Neural cell (in vitro differentiated cells): ENCODE data around the gene PAFAH1B1. TPM values are rescaled to one million over a fixed set of nuclear protein-coding genes. Genes with fewer than 3 reads are reported as not detected.
"Not testable (repeated sequence)": the region's sequence is repeated elsewhere in the genome, so short reads cannot be mapped to it uniquely, and the experiment has no call there.

Experiments used
- H2AFZ ChIP-seq: fragments of 200-600, 300-800 bp; sonication (generic), shearing (Covaris generic); 2 replicates; pipeline ENCODE4 v1.6.0; 2014; ENCODE audit warnings: low read depth, mild to moderate bottlenecking, antibody characterized with exemption, low read length, moderate library complexity
- H3F3A ChIP-seq: fragments of 200-600 bp; shearing (Covaris generic); 2 replicates; pipeline ENCODE4 v1.6.1; 2016; ENCODE audit warnings: mild to moderate bottlenecking, moderate library complexity, mixed read lengths, antibody characterized with exemption, low read length; ENCODE audit not compliant: insufficient read depth, poor library complexity, severe bottlenecking
- H3K27ac ChIP-seq: fragments of 200-600, 300-800 bp; sonication (generic), shearing (Covaris generic); 2 replicates; pipeline ENCODE4 v1.5.1; 2014; ENCODE audit warnings: mild to moderate bottlenecking, low read length, moderate library complexity
- H3K27me3 ChIP-seq: fragments of 300-800, 200-600 bp; sonication (generic), shearing (Covaris generic); 2 replicates; pipeline ENCODE4 v1.6.0; 2014; ENCODE audit warnings: mild to moderate bottlenecking, low read depth, low read length, moderate library complexity; ENCODE audit not compliant: insufficient read depth
- H3K36me3 ChIP-seq: fragments of 300-800, 200-600 bp; sonication (generic), shearing (Covaris generic); 2 replicates; pipeline ENCODE4 v1.5.1; 2014; ENCODE audit warnings: mild to moderate bottlenecking, antibody characterized with exemption, low read length, moderate library complexity; ENCODE audit not compliant: insufficient read depth
- H3K4me2 ChIP-seq: fragments of 300-800, 200-600 bp; sonication (generic), shearing (Covaris generic); 2 replicates; pipeline ENCODE4 v1.6.0; 2014; ENCODE audit warnings: mild to moderate bottlenecking, low read length
- H3K4me3 ChIP-seq: fragments of 300-800, 200-600 bp; sonication (generic), shearing (Covaris generic); 2 replicates; pipeline ENCODE4 v1.5.1; 2014; ENCODE audit warnings: mild to moderate bottlenecking, low read length, moderate library complexity
- H3K79me2 ChIP-seq: fragments of 200-600 bp; shearing (Covaris generic); replicated peaks from 2 replicates; pipeline ENCODE4 v1.6.0; 2014; ENCODE audit warnings: mild to moderate bottlenecking, low read length, moderate library complexity; ENCODE audit not compliant: insufficient read depth
- H3K9ac ChIP-seq: fragments of 300-800, 200-600 bp; sonication (generic), shearing (Covaris generic); 2 replicates; pipeline ENCODE4 v1.6.1; 2016; ENCODE audit warnings: mild to moderate bottlenecking, low read length, mixed read lengths
- H3K9me2 ChIP-seq: fragments of 200-600 bp; shearing (Covaris generic); 2 replicates; pipeline ENCODE4 v1.6.1; 2016; ENCODE audit warnings: mild to moderate bottlenecking, low read length, mixed read lengths; ENCODE audit not compliant: insufficient read depth
- H3K9me3 ChIP-seq: fragments of 200-600, 300-800 bp; sonication (generic), shearing (Covaris generic); 2 replicates; pipeline ENCODE4 v1.6.1; 2016; ENCODE audit warnings: mild to moderate bottlenecking, mixed run types, low read length, moderate library complexity, mixed read lengths
- H4K20me1 ChIP-seq: fragments of 200-600 bp; shearing (Covaris generic); 2 replicates; pipeline ENCODE4 v1.6.1; 2016; ENCODE audit warnings: mild to moderate bottlenecking, mixed run types; ENCODE audit not compliant: insufficient read depth
- EP300 ChIP-seq: fragments of 450-650 bp; conservative IDR thresholded peaks from 2 replicates; pipeline ENCODE4 v1.6.1; 2014; ENCODE audit warnings: antibody characterized with exemption, mild to moderate bottlenecking, moderate library complexity; ENCODE audit not compliant: poor library complexity, severe bottlenecking
- EZH2 ChIP-seq: fragments of 200-600, 300-800 bp; shearing (Covaris generic), sonication (generic); IDR thresholded peaks from 2 replicates; pipeline ENCODE4 v1.6.1; 2014; ENCODE audit warnings: antibody characterized with exemption, low read length, borderline replicate concordance, mild to moderate bottlenecking; ENCODE audit not compliant: insufficient read depth, poor library complexity, severe bottlenecking
- POLR2AphosphoS5 ChIP-seq: IDR thresholded peaks from 2 replicates; pipeline ENCODE4 v1.6.1; 2012
- RAD21 ChIP-seq: fragments of 450-650 bp; conservative IDR thresholded peaks from 2 replicates; pipeline ENCODE4 v1.6.1; 2014; ENCODE audit warnings: antibody characterized with exemption, mild to moderate bottlenecking, moderate library complexity
- polyA plus RNA-seq: library from polyadenylated mRNA; depleted of rRNA; stranded (reverse); fragments of >200 nt; gene quantifications from 2 replicates; pipeline ENCODE4 v1.2.3, GENCODE V29; 2014
- TF ChIP-seq, protein P1 (sequence below): fragments of 450-650 bp; IDR thresholded peaks from 2 replicates; pipeline ENCODE4 v1.5.1; 2014; ENCODE audit warnings: antibody characterized with exemption, mild to moderate bottlenecking, moderate library complexity; ENCODE audit not compliant: poor library complexity, severe bottlenecking

PAFAH1B1 gene
- polyA plus RNA-seq, 1 donor from 2014 or later = 305 TPM

DNA sequence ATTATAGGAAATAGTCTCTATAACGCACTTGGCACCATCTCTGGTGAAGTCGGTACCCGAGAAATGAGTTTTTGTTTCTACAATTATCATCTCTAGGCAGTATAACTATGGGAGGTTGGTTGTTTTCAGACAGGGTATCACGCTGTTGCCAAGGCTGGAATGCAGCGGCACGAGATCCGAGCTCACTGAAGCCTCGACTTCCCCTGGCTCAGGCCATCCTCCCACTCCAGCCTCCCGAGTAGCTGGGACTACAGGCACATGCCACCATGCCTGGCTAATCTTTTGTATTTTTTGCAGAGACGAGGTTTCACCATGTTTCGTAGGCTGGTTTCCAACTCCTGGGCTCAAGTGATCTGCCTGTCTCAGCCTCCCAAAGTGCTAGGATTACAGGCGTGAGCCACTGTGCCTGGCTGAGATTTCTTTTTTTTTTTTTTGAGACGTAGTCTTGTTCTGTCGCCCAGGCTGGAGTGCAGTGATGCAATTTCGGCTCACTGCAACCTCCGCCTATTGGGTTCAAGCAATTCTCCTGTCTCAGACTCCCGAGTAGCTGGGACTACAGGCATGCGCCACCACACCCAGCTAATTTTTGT lies 105.9 kb downstream of the PAFAH1B1 start:
- not testable (repeated sequence) for H3F3A ChIP-seq, H3K9ac ChIP-seq, H3K9me3 ChIP-seq, H3K9me2 ChIP-seq, H4K20me1 ChIP-seq, H3K4me3 ChIP-seq, H3K36me3 ChIP-seq, H2AFZ ChIP-seq, H3K4me2 ChIP-seq, H3K27ac ChIP-seq, H3K79me2 ChIP-seq, H3K27me3 ChIP-seq

DNA sequence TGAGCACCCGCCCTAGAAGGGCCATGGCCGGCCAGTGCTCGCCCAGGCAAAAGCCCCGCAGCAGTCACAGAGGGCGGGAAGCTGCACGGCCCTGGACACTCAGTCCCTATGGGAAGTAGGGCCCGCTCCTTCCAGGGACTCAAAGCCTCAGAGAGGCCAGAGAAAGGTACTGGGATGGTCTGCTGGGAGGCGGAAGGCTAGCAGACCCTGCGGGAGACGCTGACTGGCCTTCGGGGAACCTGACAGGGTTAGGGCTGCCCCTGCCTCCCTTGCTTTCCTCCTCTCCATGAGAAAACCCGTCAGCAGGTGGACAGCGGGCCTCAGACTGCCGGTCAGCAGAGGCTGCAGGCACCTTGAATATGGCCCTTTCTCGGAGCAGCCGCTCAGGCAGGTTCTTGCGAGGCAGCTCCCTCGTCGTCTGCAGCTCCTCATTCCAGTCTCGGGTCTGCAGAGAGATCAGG lies 106.6 kb downstream of the PAFAH1B1 start:
- H3K79me2 ChIP-seq = no peaks in the 10 kb centered on the region
- TF ChIP-seq, protein P1, sequence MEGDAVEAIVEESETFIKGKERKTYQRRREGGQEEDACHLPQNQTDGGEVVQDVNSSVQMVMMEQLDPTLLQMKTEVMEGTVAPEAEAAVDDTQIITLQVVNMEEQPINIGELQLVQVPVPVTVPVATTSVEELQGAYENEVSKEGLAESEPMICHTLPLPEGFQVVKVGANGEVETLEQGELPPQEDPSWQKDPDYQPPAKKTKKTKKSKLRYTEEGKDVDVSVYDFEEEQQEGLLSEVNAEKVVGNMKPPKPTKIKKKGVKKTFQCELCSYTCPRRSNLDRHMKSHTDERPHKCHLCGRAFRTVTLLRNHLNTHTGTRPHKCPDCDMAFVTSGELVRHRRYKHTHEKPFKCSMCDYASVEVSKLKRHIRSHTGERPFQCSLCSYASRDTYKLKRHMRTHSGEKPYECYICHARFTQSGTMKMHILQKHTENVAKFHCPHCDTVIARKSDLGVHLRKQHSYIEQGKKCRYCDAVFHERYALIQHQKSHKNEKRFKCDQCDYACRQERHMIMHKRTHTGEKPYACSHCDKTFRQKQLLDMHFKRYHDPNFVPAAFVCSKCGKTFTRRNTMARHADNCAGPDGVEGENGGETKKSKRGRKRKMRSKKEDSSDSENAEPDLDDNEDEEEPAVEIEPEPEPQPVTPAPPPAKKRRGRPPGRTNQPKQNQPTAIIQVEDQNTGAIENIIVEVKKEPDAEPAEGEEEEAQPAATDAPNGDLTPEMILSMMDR = no peak
- H3K9me3 ChIP-seq = no peaks in the 10 kb centered on the region
- no peak overlapping the region for H3K4me2 ChIP-seq
- H3K4me3 ChIP-seq = no peak overlapping the region
- no peak overlapping the region for H2AFZ ChIP-seq
- no peaks in the 10 kb centered on the region for H3F3A ChIP-seq
- H4K20me1 ChIP-seq = no peaks in the 10 kb centered on the region
- H3K9ac ChIP-seq = no peak overlapping the region
- no peak overlapping the region for H3K27ac ChIP-seq
- H3K36me3 ChIP-seq = no peaks in the 10 kb centered on the region
- H3K9me2 ChIP-seq = no peaks in the 10 kb centered on the region
- no peaks in the 10 kb centered on the region for H3K27me3 ChIP-seq

DNA sequence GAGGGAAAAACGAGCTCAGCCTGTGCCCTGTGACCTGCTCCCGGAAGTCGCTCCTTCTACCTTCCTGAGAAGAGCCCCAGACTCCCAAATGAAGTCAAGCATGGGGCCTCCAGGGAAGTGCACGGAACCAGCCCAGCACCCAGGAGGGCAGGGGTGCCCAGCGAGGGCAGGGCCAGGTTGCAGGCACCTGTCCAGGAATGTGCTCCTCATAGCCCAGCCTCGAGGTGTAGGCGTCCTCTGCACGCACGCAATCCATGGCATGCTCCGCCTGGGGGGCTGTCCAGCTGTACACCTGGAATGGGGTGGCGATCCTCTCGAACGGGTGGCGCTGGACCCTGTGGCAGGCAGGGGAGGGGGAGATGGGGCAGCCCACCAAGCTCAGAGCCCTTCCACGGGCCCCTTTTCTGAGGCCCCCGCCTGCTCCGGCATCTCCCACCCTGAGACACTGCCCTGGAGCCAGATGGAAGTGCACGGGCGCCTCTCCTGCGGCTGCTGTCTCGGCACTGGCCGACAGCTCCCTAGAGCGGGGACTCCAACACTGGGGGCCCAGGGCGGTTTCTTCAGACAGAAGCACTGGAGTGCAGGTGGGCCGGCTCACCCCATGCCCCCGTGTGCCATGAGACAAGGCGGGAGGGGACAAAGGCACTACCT lies 107.2 kb downstream of the PAFAH1B1 start:
- Histone ChIP-seq H2AFZ (no peak overlapping the region), H3K36me3 (no peaks in the 10 kb centered on the region), H3K9me2 (no peaks in the 10 kb centered on the region), H3K9ac (no peak overlapping the region), H3K27me3 (no peaks in the 10 kb centered on the region), H3K4me3 (no peak overlapping the region), H3K27ac (no peak overlapping the region), H4K20me1 (no peaks in the 10 kb centered on the region), H3K4me2 (no peak overlapping the region), H3F3A (no peaks in the 10 kb centered on the region), H3K9me3 (no peaks in the 10 kb centered on the region), H3K79me2 (no peaks in the 10 kb centered on the region)
- no peak for TF ChIP-seq EZH2
- TF ChIP-seq EP300 = no peak
- no peak for TF ChIP-seq POLR2AphosphoS5
- no peak for TF ChIP-seq RAD21
- TF ChIP-seq, protein P1 = no peak
